A673 (cell line): ENCODE measurements around the gene DLGAP1. TPM values are rescaled to one million over a fixed set of nuclear protein-coding genes. Genes with fewer than 3 reads are reported as not detected.

Experiments used
- BruUV-seq: library from RNA; stranded (reverse); fragments of 400-500 nt; replicated peaks from 2 replicates; lab custom pipeline; 2021; lab: Mats Ljungman, UMichigan
- CTCF ChIA-PET: fragments of 300-600 bp; sonication (Branson Sonifier 250); formaldehyde crosslinking; loops from one replicate; lab custom pipeline; 2022; ENCODE audit warnings: antibody characterized with exemption; lab: Charles Lee
- POLR2A ChIA-PET: fragments of 300-600 bp; sonication (Branson Sonifier 250); formaldehyde crosslinking; loops from one replicate; lab custom pipeline; 2022; ENCODE audit warnings: antibody characterized with exemption; ENCODE audit not compliant: low non-redundant PET; lab: Charles Lee
- DNase-seq: peaks from one replicate; pipeline ENCODE4 v3.0.0-alpha.2; 2015; ENCODE audit warnings: low spot score
- H3K27ac ChIP-seq: fragments of 200-600 bp; sonication (generic); 2 replicates; pipeline ENCODE4 v1.5.1; 2016; ENCODE audit warnings: mixed run types, low read depth, mild to moderate bottlenecking, mixed read lengths, antibody characterized with exemption, low read length; ENCODE audit not compliant: poor library complexity, severe bottlenecking
- H3K27me3 ChIP-seq: fragments of 200-600 bp; sonication (generic); replicated peaks from 2 replicates; pipeline ENCODE4 v1.6.1; 2017; ENCODE audit warnings: mixed run types, low read depth, mild to moderate bottlenecking, mixed read lengths, antibody characterized with exemption, low read length; ENCODE audit not compliant: insufficient read depth, poor library complexity
- H3K36me3 ChIP-seq: fragments of 200-600 bp; sonication (generic); 2 replicates; pipeline ENCODE4 v1.6.1; 2016; ENCODE audit warnings: mixed run types, mild to moderate bottlenecking, mixed read lengths, antibody characterized with exemption, low read length; ENCODE audit not compliant: insufficient read depth, poor library complexity, severe bottlenecking
- H3K4me1 ChIP-seq: fragments of 200-600 bp; sonication (generic); 2 replicates; pipeline ENCODE4 v1.6.1; 2017; ENCODE audit warnings: mixed run types, mild to moderate bottlenecking, mixed read lengths, antibody characterized with exemption, low read length; ENCODE audit not compliant: insufficient read depth, poor library complexity, severe bottlenecking
- H3K4me3 ChIP-seq: fragments of 200-600 bp; sonication (generic); 2 replicates; pipeline ENCODE4 v1.5.1; 2016; ENCODE audit warnings: low read depth, mixed run types, mild to moderate bottlenecking, mixed read lengths, low read length; ENCODE audit not compliant: poor library complexity, severe bottlenecking
- H3K9me3 ChIP-seq: fragments of 200-600 bp; sonication (generic); 2 replicates; pipeline ENCODE4 v1.6.1; 2016; ENCODE audit warnings: mixed run types, low read depth, mild to moderate bottlenecking, mixed read lengths, antibody characterized with exemption, low read length; ENCODE audit not compliant: poor library complexity, severe bottlenecking
- CTCF ChIP-seq: fragments of 300-800, 200-600 bp; sonication (generic); conservative IDR thresholded peaks from 2 replicates; pipeline ENCODE4 v1.5.1; 2017; ENCODE audit warnings: low read depth, mild to moderate bottlenecking, antibody characterized with exemption, low read length, moderate library complexity, mixed read lengths
- EZH2 ChIP-seq: fragments of 200-600 bp; sonication (generic); IDR thresholded peaks from 2 replicates; pipeline ENCODE4 v1.6.1; 2017; ENCODE audit warnings: borderline replicate concordance, low read depth, mild to moderate bottlenecking, mixed read lengths, antibody characterized with exemption, low read length; ENCODE audit not compliant: poor library complexity, severe bottlenecking
- intact Hi-C: fragments of 100-400 bp; cut with micrococcal nuclease; formaldehyde crosslinking; loops from one replicate; pipeline ENCODE4 v1.10.0; 2022; ENCODE audit not compliant: unreplicated experiment
- total RNA-seq: library from RNA; stranded (reverse); gene quantifications from 2 replicates; pipeline ENCODE4 v1.2.3, GENCODE V29; 2021

The DLGAP1 gene
- total RNA-seq, 1 experiment from 2014 or later, result 135 TPM

- Histone ChIP-seq H3K4me1 (no peaks in the 10 kb centered on the region), H3K4me3 (no peak overlapping the region), H3K9me3 (no peaks in the 10 kb centered on the region), H3K27me3 (no peaks in the 10 kb centered on the region), H3K36me3 (no peaks in the 10 kb centered on the region), H3K27ac (no peak overlapping the region)
- BruUV-seq, result no TSS peak
- POLR2A ChIA-PET, result no interaction called here
- TF ChIP-seq EZH2, result no peak
- no peak for TF ChIP-seq CTCF
- intact Hi-C loops, result no loop called here
- CTCF ChIA-PET, result no interaction called here
- no peak for DNase-seq
Observed at GRCh38 chr18:4335386-4335785, 119.7 kb downstream of the DLGAP1 start.

GRCh38 chr18:4333043-4333442 lies 122.1 kb downstream of the DLGAP1 start:
- no peak for TF ChIP-seq CTCF
- TF ChIP-seq EZH2, result no peak
- ChIA-PET CTCF (no interaction called here), POLR2A (no interaction called here)
- BruUV-seq, result no TSS peak
- Histone ChIP-seq H3K4me1 (no peaks in the 10 kb centered on the region), H3K27me3 (no peaks in the 10 kb centered on the region), H3K27ac (no peak overlapping the region), H3K36me3 (no peaks in the 10 kb centered on the region), H3K4me3 (no peak overlapping the region), H3K9me3 (no peaks in the 10 kb centered on the region)
- intact Hi-C loops, result no loop called here
- no peak for DNase-seq

- ChIA-PET CTCF (no interaction called here), POLR2A (interaction anchor here (0.6 kb wide), 2 partner anchors 12 to 40 kb away, joined by 4 to 7 read pairs; no protein-coding TSS in a partner anchor)
- peak; percentile 25 for DNase-seq
- peaks cover 14% of the 10 kb centered on the region for H3K4me1 ChIP-seq
- BruUV-seq, result no TSS peak
- intact Hi-C loops, result no loop called here
- H3K9me3 ChIP-seq, result peaks cover 2% of the 10 kb centered on the region
- H3K27ac ChIP-seq, result peak overlapping the region; percentile 22
- H3K4me3 ChIP-seq, result no peak overlapping the region
- no peaks in the 10 kb centered on the region for H3K27me3 ChIP-seq
- no peak for TF ChIP-seq CTCF
- no peak for TF ChIP-seq EZH2
- H3K36me3 ChIP-seq, result no peaks in the 10 kb centered on the region
Observed at GRCh38 chr18:4319738-4320677, 135.1 kb downstream of the DLGAP1 start.
